ENCODE data around the gene MCM9.

The MCM9 gene

DNA sequence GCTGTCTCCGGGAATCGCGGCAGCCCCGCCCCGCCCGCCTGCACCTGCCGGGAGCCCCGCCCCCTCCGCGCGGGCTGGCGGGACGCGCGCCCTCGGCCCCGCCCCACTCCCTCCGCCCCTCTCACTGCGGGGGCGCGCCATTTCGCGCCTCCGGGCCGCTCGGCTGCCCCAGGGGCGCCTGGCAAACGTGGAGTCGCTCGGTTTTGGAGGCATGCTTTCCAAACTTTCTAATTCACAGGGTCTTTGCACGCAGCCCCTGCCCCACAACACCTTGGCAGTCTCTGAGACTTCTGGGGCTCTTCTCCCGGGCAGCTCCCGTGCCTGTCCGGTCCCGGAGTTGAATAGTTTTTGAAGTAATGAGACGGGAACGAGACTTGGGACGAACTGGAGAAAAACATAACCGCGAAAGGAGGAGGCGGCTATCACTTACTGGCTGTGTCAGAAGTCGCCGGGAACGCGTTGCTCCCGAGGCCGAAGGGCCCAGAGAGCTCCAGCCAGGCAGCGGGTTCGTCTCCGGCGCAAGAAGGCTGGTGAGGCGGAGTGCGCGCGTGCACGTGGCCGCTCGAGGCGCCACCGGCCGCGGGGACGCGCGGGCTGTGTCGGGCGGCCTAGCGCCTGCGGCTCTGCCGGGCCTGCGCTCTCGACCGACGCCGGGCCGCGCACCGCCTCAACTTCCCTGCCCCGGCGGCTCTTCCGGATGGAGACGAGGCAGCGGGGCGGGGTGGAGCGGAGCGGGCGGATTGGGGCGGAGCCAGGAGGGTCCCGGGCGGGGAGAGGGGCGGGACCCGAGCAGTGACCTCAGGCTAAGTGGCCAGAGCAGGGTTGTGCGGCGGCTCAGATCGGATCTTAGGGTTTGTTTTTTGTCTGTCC is at the start of gene MCM9:
Gene MCM9 (minus strand): TSS at position 699 of the 870 bp plus-strand sequence. CDS start 3,436 bp downstream, outside the sequence.
- no peak for DNase-seq

DNA sequence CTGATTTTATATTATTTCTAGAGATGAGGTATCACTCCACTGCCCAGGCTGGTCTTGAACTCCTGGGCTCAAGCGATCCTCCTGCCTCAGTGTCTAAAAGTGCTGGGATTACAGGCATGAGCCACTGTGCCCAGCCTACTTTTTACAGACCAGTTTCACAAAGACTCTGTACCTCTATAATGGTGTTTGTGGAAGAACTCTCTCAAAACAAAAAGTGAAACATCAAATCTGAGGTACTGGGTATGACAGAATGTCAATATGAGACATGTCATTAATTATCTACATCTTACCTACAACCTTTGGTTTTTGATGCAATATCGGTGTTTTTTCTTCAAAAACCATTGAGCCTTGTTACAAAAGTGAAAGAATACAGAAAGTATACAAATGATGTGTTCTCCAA is 49.4 kb upstream of the MCM9 start:
- DNase-seq = no peak

DNA sequence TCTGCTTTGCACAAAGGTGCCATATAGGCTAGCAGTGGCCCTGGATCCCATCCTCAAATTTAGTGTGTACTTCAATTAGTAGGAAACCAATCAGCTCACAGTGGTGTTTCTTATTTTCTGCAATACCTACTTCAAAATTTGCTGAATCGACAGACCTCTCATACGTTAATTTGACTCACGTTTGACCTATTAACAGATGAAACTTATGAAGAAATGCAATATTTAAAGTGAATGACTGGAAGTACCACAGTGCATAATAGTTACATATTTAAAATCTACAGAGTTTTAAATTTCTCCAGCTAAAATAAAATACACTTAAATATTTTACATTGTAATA is 47.6 kb upstream of the MCM9 start:
- DNase-seq = no peak

DNA sequence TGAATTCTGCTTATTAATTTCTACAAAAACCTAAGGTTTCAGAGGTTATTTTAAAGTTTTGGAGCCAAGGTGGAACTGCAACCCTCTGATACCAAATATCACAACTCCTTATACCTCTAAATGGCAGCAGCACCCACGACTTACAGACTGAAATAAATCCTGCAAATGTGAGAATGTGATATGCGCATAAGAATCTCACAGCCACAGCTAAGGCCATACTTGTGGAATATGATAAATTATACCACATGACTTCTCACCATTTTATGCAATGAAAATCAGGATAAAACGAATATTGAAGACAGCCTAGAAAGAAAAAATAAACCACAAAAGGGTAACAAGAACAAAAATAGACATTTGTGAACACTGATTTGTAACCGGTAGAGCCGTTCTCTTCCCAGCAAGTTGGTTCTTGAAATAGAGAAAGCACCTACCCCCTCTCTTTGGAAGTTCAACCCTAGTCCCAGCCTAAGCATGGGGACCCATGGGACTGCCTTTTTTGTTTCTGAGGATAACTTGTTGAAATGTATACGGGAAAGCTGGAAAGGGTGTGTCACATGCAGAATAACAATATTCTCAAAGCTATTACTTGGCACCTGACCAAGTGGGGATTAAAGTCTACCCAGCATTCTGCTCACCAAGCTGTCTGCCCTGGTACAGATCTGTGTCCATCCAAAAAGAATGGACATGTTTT is 47.1 kb upstream of the MCM9 start:
- DNase-seq = no peak

DNA sequence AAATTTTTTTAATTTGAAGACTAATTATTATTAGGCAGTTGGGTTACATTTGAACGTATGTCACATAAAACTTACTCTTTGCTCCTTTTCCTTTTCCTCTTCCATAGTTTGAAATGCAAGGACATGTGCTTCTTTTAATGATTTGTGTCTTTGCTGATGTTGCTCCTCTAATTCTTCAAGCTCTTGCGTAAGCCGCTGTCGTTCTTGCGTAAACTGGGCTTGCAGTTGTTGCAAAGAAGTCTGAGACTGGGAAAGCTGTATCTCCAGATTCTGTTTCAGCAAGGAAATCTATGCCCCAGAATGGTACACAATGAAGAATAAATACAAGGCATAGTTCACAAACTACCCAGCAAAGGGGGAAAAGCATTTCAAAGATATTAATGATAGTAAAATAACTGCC is 45.1 kb upstream of the MCM9 start:
- no peak for DNase-seq

DNA sequence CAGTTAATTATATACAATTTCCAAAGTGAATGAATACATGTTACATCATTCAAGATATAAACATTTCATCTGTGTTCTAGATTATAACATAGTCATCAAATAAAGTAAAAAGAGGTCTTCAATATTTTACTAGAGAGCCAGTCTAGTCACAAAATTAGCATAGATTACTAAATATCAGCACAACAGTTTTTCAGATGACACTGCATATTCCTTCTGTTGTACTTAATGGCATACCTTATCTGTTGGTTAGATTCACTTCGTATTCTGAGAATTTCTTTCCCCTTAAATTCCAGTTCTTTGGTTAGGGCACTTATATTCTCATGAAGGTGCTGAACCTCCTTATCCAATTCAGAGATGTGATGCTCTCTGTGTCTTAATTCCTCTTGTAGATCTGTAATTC is 39.8 kb upstream of the MCM9 start:
- DNase-seq = no peak

DNA sequence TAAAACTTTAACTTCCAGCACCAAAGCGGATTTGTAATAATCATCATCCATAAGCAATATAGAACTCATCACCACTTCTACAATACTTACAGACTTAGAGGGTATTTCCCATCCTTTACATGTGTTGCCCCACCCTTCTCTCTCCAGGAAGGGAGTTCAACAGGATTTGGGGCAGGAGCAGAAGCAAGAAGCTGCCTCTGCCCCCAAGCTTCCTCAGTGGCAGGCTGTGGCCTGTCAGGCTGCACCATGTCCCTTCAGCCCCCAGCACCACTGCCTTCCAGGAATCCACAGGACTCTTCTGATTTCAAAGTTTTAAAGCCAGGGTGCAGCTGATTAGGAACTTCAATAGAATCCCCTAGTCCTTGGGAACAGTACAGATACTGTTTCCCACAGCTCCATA is 36.7 kb upstream of the MCM9 start:
- no peak for DNase-seq

DNA sequence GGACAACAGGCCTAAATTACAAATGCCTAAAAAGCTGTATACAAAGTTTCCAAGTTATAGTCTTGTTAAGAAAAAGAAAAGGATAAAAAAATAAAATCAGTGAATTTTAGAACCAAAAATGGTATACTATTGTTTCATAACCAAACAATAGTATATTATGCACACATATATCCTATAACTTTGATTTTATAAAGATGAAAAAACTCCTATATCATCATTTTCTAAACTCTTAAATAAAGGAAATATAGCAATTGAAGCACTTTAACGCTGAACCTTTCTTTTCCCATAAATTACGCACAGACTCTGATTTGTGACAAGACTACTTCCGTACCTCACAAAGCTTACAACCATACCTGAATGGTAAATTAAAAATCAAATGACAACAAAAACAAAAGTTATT is 35.9 kb upstream of the MCM9 start:
- DNase-seq = no peak

DNA sequence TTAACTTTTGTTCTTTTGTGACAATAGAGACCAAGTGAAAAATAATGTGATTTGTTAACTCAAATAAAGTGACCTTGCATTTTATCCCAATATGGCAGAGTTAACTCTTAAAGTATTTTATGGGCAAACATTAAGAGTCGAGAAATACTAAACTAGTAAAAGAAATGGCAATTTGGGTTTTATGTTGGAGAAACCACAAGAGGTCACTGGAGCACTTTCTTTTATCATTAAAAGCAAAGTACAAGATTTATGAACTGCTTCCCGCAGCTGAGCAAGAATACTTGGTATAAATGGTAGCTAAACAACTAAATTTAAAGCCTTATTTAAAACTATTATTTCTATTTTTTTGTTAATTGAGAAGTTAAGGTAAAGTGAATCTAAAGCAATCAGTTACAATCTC is 33.5 kb upstream of the MCM9 start:
- no peak for DNase-seq

DNA sequence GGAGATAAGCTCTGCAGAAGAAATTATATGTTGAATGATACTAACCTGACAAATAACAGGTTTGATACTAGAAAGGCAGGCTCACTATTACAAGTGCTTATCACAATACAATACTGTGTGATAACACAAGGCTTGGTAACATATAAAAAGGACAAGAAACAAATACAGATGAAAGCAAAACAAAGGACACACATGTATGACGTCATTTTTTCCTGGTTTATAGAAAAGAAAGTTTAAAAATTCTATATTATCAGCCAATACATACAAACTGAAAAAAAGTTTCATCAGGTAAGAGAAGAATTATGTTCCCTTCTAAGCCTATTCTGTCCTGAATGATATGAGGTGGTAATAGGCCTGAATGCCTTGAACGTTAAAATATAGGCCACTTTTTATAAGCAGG is 32.3 kb upstream of the MCM9 start:
- no peak for DNase-seq

DNA sequence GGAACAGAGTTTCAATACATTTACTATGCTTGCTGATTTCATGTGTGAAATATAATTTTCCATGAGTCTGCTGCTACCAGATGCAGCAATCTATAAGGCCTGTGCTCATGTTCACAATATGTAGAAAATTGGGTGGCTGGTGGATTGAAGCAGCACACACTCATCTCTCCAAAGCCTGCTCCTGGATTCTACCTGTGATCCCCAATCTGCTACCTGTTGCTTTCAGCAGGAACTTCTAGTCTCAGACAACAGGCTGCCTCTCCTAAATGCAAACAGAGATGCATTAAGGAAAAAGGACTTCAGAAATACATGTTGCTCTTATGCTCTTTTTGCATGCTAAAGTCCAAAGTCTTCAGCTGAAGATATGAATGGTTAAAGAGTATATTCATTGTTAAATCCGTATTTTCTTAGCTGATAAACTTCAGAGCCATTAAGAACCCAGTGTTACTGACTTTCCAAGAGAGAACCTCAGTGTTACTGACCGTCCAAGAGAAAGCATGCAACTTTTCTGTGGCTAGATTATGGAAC is 30.9 kb upstream of the MCM9 start:
- no peak for DNase-seq

DNA sequence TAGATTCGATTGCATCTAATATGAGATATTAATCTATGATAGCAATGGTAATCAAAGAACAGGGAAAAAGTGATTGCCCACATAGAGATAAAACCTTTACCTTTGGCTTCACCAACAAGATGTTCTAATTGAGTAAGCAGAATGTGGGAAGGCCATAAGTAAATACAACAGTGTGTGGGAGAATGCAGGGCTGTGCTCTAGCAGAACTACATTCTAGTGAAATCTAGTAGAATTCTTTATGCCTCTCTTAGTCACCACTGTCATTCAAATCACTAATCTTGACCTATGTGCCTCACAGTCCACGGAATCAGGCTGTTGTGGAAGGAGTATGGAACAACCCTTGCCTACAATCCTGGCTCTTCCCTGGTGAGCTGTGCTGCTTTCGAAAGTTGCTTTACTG is 30.4 kb upstream of the MCM9 start:
- no peak for DNase-seq

DNA sequence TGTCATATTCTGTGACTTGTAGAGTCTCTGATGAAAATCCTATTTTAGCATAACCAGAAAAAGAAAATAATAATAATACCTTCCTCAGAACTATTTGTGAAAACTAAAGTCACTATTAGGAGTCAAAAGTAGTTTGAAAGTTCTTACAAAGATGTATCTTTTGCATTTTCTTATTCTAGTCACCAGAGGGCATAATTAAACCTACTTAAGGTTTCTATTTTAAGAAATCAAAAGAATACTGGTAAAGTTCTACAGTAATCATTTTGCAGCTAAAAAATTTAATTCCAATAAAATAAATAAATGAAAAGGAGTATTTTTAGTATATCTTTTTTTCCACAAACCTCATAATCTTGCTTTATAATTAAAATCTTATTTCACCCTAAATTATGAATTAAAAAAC is 28.0 kb upstream of the MCM9 start:
- no peak for DNase-seq

DNA sequence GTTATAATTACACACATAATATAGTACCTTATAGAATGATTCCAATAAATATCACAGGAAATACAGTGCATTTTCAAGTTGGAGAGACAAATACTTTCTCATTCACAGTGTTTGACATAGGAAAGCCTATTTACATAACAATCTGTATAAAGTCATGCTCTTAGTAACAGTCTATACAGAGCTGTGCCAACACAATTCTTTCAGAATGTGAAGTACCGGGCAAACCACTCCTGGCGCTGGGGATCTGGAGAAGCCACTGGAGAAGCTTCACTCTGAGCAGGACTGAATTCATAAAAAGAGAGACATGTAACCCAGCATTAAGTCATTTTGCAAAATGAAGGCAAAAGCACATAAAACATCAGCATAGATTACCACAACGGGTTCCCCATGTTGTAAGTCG is 24.9 kb upstream of the MCM9 start:
- no peak for DNase-seq

DNA sequence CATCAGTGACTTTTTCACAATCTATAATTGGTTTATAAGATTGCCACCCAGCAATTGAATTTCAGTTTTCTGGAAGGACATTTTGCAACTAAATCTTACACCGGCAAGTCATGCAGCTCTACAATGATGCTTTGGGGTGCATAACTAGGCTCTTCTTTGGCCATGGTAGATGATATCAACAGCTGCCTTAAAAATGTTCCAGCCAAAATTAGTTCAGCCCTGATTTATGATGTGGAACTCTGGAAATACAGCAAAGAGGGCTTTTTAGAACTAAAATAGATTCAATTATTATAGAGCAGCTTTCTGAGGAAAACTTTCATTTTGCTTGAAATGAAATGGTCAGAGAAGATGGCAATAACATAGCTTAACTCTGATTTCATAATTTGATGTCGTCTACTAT is 18.4 kb upstream of the MCM9 start:
- no peak for DNase-seq

DNA sequence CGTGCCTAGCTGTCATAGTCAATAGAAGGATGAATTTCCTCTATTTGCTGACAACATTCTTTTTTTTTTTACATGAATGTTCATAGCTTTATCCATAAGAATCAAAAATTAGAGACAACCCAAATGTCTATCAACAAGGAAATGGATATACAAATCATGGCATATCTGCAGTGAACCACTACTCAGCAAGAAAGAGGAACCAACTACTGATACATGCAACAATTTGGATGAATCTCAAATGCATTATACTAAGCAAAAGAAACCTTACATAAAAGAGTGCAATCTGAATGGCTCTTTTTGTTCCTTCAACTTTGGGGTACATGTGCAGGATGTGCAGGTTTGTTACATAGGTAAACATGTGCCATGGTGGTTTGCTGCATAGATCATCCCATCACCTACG is 17.7 kb upstream of the MCM9 start:
- no peak for DNase-seq

DNA sequence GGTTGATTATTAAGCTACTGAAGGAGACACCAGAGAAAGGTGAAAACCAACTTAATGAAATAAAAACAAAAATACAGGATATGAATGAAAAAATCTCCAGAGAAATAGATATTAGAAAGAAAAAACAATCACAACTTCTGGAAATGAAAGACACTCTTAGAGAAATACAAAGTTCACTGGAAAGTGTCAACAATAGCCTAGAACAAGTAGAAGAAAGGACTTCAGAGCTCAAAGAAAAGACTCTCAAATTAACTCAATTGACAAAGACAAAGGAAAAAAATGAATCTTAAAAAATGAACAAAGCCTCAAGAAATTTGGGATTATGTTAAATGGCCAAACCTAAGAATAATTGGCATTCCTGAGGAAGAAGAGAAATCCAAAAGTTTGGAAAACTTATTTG is 10.3 kb upstream of the MCM9 start:
- DNase-seq = no peak

DNA sequence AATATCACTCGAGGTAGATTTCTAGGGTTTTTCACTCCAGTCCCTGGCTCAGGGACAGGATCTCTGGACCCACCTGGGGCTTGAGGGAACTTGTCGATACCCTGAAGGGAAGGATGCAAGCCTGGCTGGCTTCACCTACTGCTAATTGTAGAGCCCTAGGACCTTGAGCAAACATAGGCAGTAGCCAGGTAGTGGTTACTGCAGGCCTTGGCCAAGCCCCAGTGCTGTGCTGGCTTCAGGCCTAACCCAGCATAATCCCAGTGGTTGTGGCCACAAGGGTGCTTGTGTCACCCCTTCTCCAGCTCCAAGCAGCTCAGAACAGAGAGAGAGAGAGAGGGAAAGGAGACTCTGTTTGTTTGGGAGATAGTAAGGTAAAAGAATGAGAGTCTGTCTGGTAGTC is 5.8 kb upstream of the MCM9 start:
- no peak for DNase-seq

DNA sequence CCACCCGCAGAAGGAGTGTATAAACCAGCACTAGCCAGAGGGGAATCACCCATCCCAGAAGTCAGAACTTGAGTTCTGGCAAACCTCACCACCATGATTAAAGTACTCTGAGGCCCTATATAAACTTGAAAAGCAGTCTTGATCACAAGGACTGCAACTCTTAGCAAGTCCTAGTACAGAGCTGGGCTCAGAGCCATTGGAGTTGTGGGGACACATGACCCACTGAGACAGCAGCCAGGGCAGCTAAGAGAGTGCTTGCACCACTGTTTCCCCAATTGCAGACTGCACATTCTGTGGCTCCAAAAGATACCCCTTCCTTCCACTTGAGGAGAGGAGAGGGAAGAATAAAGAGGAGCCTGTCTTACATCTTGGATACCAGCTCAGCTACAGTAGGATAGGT is 4.7 kb upstream of the MCM9 start:
- no peak for DNase-seq

DNA sequence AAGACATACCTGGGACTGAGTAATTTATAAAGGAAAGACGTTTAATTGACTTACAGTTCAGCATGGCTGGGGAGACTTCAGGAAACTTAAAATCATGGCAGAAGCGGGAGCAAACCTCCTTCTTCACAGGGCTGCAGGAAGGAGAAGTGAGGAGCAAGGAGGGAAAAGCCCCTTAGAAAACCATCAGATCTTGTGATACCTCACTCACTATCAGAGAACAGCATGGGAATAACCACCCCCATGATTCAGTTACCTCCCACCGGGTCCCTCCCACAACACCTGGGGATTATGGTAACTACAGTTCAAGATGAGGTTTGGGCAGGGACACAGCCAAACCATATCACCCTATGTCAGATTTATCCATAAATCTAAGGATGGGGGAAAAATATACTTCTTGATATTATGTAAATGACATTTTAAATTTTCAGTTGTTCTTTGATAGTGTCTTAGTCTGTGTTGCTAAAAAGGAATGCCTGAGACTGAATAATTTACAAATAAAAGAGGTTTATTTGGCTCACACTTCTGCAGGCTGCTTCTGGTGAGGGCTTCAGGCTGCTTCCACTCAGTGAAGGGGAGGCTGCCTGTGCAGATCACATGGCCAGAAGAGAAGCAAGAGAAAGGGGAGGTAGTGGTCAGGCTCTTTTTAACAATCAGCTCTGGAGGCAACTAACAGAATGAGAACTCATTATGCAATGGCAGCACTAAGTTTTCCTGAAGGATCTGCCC is 1.2 kb upstream of the MCM9 start:
- DNase-seq = no peak

DNA sequence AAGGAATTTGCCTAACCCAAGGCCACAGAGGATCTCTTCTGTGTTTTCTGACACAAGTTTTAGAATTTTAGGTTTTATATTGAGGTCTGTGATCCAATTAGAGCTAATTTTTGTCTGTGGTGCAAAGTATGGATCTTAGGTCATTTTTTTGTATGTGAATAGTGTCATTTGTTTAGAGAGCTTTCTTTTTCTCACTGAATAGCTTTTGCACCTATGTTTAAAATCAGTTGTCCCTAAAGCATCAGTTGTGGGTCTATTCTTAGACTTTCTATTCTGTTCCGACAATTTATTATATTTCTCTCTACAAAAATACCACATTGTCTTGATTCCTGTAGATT is 341 bp upstream of the MCM9 start:
- no peak for DNase-seq

DNA sequence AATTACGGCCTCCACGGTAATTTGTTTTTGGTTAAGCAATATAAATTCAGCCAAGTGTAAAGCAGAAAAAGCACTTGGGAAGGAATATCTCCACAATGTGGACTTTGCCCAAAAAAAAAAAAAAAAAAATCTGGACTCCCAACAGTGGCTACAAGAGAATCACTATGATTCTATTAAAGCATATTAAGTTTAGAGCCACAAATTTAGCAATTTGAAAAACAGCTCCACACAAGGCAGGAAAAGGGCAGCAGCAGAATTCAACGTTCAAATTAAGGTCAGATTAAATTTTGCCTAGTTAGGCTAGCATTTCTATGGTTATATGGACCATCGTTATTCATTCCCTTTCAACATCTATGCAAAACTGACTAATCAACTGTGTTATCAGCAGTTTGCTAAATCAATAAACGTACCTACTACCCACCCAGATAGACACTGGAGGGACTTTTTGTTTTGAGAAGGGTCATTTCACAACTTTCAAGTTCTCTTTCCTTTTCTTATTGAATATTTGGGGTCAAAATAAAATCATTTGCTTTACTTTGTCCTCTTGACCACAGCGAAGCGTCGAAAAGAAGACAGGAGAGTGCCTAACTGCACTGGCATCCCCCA is 1.0 kb downstream of the MCM9 start:
- DNase-seq = no peak

DNA sequence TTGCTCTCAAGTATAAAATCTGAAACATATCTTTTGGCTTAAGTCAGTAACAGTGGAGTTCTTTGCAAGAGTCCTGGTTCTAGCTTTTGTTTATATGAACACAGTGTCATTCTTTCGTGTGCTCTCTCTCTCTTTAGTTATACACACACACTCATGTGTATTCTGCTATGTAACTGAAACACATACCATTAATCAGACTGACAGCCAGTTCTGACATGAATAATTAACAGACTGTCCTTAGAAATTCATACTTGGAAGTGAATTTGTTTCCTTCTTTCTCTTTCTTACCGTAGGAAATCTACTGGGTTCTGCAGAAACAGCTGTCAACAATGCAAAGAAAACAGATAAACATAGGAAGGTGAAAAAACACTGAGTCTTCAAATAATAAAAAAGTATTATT is 2.5 kb downstream of the MCM9 start:
- DNase-seq = no peak

DNA sequence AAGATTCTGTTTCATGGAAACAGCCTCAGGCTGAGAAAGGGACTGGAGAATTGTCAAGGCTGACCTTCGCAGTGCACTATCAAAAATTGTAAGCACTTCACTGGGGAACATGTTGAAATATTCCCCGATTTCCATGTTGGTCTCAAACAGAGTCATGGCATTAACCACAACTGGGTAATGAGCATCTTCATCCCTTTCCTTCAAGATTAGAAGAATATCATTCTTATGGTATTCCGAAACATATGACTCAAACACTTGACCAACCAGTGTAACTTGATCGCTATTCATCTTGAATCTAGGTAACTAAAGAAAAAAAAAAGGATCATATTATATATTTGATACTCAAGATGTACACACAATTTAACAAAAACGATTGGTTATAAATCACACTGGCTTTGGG is 3.5 kb downstream of the MCM9 start:
- DNase-seq = no peak

All from cerebellar nuclear complex (tissue), 1 donor.